Upper lobe of left lung (tissue), 6 donors: ENCODE data around the gene USP47. TPM values are rescaled to one million over a fixed set of nuclear protein-coding genes. Genes with fewer than 3 reads are reported as not detected.

Experiments
- ATAC-seq, 2 donors: fragments of 200-7000 bp; cut with Tn5 transposase; one replicate each; pipeline ENCODE4 v1.9.1; 2022; ENCODE audit warnings: mild to moderate bottlenecking in 2 of 2, moderate library complexity in 2 of 2; ENCODE audit not compliant: low FRiP score in 2 of 2
- DNase-seq, 2 donors: peaks; one replicate each; pipeline ENCODE4 v3.0.0-alpha.2; 2019 to 2020
- H3K27ac ChIP-seq, 4 donors: fragments of 200-600 bp; sonication (generic); one replicate each; pipeline ENCODE4 v1.5.1; 2016 to 2019
- H3K27me3 ChIP-seq, 4 donors: fragments of 200-600 bp; sonication (generic); one replicate each; pipeline ENCODE4 v1.5.1; 2017 to 2019
- H3K36me3 ChIP-seq, 4 donors: fragments of 200-600 bp; sonication (generic); one replicate each; pipeline ENCODE4 v1.5.1; 2016 to 2019
- H3K4me1 ChIP-seq, 4 donors: fragments of 200-600 bp; sonication (generic); one replicate each; pipeline ENCODE4 v1.5.1; 2018 to 2019
- H3K4me3 ChIP-seq, 4 donors: fragments of 200-600 bp; sonication (generic); one replicate each; pipeline ENCODE4 v1.5.1; 2017 to 2019; ENCODE audit warnings: mild to moderate bottlenecking in 2 of 4, moderate library complexity in 1 of 4
- H3K9me3 ChIP-seq, 4 donors: fragments of 200-600 bp; sonication (generic); one replicate each; pipeline ENCODE4 v1.5.1; 2018 to 2019
- CTCF ChIP-seq, 6 experiments: fragments of 450-650 bp in 4 of 6; fragments of 200-600 bp in 2 of 6; sonication (generic) in 2 of 6; IDR thresholded peaks; one replicate each; pipeline ENCODE4 v1.5.1; 2016 to 2019; ENCODE audit warnings: antibody characterized with exemption in 6 of 6
- EP300 ChIP-seq, 4 donors: sonication (generic); formaldehyde crosslinking; IDR thresholded peaks; one replicate each; pipeline ENCODE4 v1.5.1; 2017; ENCODE audit warnings: antibody characterized with exemption in 4 of 4, control low read depth in 2 of 4
- POLR2A ChIP-seq, 4 donors: fragments of 450-650 bp; IDR thresholded peaks; one replicate each; pipeline ENCODE4 v1.5.1; 2016 to 2017; ENCODE audit warnings: antibody characterized with exemption in 4 of 4, mild to moderate bottlenecking in 2 of 4
- POLR2AphosphoS5 ChIP-seq, 2 donors: sonication (generic); formaldehyde crosslinking; IDR thresholded peaks; one replicate each; pipeline ENCODE4 v1.5.1; 2017; ENCODE audit warnings: antibody characterized with exemption in 2 of 2
- WGBS, 2 donors: methylation state at CpG; one replicate each; pipeline ENCODE4 v1.1.5; 2017 to 2018; 5-methylcytosine and 5-hydroxymethylcytosine counted together
- total RNA-seq, 6 donors: library from RNA; depleted of rRNA in 4 of 6; stranded (reverse); fragments of >200 nt in 4 of 6; gene quantifications; one replicate each; pipeline versions ENCODE4 v1.1.0 to v1.2.1, GENCODE V29; 2016 to 2021
- donor health status: DM: no; HTN: no; CAD: no; lungs with moderate emphysema.
- donor health status: DM: no; HTN: yes; CAD: no; lungs with severe emphysema.

The USP47 gene
- total RNA-seq, 6 donors from 2014 or later: 32.4 to 132 (median 79.0) TPM

GRCh38 chr11:12003815-12004214 lies 162.0 kb downstream of the USP47 start:
- DNase-seq: no peak
- H3K36me3 ChIP-seq: peaks cover 0 to 5% (median 0%) of the 10 kb centered on the region in 4 donors
- H3K27ac ChIP-seq: peak overlapping the region in 1 of 4 donors; percentile 57
- WGBS, 2 donors: 73 to 76% methylated on average over 4 of the region's 4 CpGs
- no peak overlapping the region for H3K4me3 ChIP-seq
- peaks cover 0 to 16% (median 7%) of the 10 kb centered on the region in 4 donors for H3K27me3 ChIP-seq
- H3K9me3 ChIP-seq: no peaks in the 10 kb centered on the region
- no peak for ATAC-seq
- TF ChIP-seq POLR2A (IDR thresholded peaks at IDR 0.05) (no peak), POLR2AphosphoS5 (IDR thresholded peaks at IDR 0.05) (no peak), EP300 (IDR thresholded peaks at IDR 0.05) (no peak), CTCF (IDR thresholded peaks at IDR 0.05) (no peak)
- H3K4me1 ChIP-seq: peaks cover 6 to 18% (median 12%) of the 10 kb centered on the region in 4 donors

GRCh38 chr11:12005061-12005460 lies 163.3 kb downstream of the USP47 start:
- no peak for ATAC-seq

GRCh38 chr11:12005476-12005875 lies 163.7 kb downstream of the USP47 start:
- Histone ChIP-seq H3K9me3 (no peaks in the 10 kb centered on the region), H3K27me3 (peaks cover 0 to 25% (median 13%) of the 10 kb centered on the region in 4 donors), H3K27ac (peak overlapping the region; percentile 2 to 86 (median 44)), H3K4me3 (no peak overlapping the region), H3K4me1 (peaks cover 9 to 22% (median 17%) of the 10 kb centered on the region in 4 donors), H3K36me3 (peaks cover 0 to 5% (median 0%) of the 10 kb centered on the region in 4 donors)
- peak in 2 of 4 donors; percentile 16 to 52 for TF ChIP-seq EP300 (IDR thresholded peaks at IDR 0.05)
- TF ChIP-seq POLR2AphosphoS5 (IDR thresholded peaks at IDR 0.05): peak in 1 of 2 donors; percentile 60
- TF ChIP-seq POLR2A (IDR thresholded peaks at IDR 0.05): no peak
- TF ChIP-seq CTCF (IDR thresholded peaks at IDR 0.05): no peak
- no peak for ATAC-seq
- DNase-seq: no peak
- WGBS, 2 donors: 38 to 43% methylated on average over 1 of the region's 1 CpG

More at GRCh38 chr11:12005061-12005460, 163.3 kb downstream of the USP47 start:
- Histone ChIP-seq H3K27me3 (peaks cover 0 to 25% (median 13%) of the 10 kb centered on the region in 4 donors), H3K4me1 (peaks cover 9 to 22% (median 17%) of the 10 kb centered on the region in 4 donors), H3K4me3 (no peak overlapping the region), H3K36me3 (peaks cover 0 to 5% (median 0%) of the 10 kb centered on the region in 4 donors), H3K27ac (peak overlapping the region; percentile 2 to 57 (median 35)), H3K9me3 (no peaks in the 10 kb centered on the region)
- 76 to 79% methylated on average over 4 of the region's 4 CpGs for WGBS, 2 donors
- no peak for DNase-seq
- no peak for TF ChIP-seq POLR2A (IDR thresholded peaks at IDR 0.05)
- TF ChIP-seq EP300 (IDR thresholded peaks at IDR 0.05): no peak
- no peak for TF ChIP-seq CTCF (IDR thresholded peaks at IDR 0.05)
- TF ChIP-seq POLR2AphosphoS5 (IDR thresholded peaks at IDR 0.05): no peak

- Histone ChIP-seq H3K27ac (peak overlapping the region; percentile 65 to 86 (median 80)), H3K27me3 (peaks cover 0 to 25% (median 13%) of the 10 kb centered on the region in 4 donors), H3K4me3 (peak overlapping the region in 2 of 4 donors; percentile 55 to 59), H3K4me1 (peaks cover 9 to 22% (median 17%) of the 10 kb centered on the region in 4 donors), H3K9me3 (no peaks in the 10 kb centered on the region), H3K36me3 (no peaks in the 10 kb centered on the region)
- ATAC-seq (peak in 1 of 2 donors; percentile 15), DNase-seq (no peak)
- 88 to 93% methylated on average over 4 to 7 of the region's 7 CpGs for WGBS, 2 donors
- TF ChIP-seq POLR2A (IDR thresholded peaks at IDR 0.05): no peak
- no peak for TF ChIP-seq POLR2AphosphoS5 (IDR thresholded peaks at IDR 0.05)
- no peak for TF ChIP-seq EP300 (IDR thresholded peaks at IDR 0.05)
- no peak for TF ChIP-seq CTCF (IDR thresholded peaks at IDR 0.05)
Measured at GRCh38 chr11:12006552-12007229, 164.9 kb downstream of the USP47 start.
